ENCODE results near the gene PDC. TPM values are rescaled to one million over a fixed set of nuclear protein-coding genes. Genes with fewer than 3 reads are reported as not detected.

Gene PDC
- total RNA-seq, 2 donors from 2014 or later, result not detected

GRCh38 chr1:186426118-186426517, 34.8 kb downstream of the PDC start:
- no peaks in the 10 kb centered on the region for H3K36me3 Mint-ChIP-seq (ENCODE audit: low read depth)
- Histone ChIP-seq H3K27me3 (ENCODE audit: control insufficient read depth, insufficient read depth, low read length, poor library complexity, severe bottlenecking) (no peaks in the 10 kb centered on the region), H3K9me3 (ENCODE audit: control insufficient read depth, low read length) (no peaks in the 10 kb centered on the region), H3K27ac (ENCODE audit: low read depth, low read length) (no peak overlapping the region), H3K9ac (ENCODE audit: extremely low read depth, low read length, poor library complexity, severe bottlenecking) (no peak overlapping the region), H3K36me3 (ENCODE audit: control insufficient read depth, insufficient read depth, low read length) (no peaks in the 10 kb centered on the region), H3K4me1 (ENCODE audit: control insufficient read depth, insufficient read depth, low read length) (no peaks in the 10 kb centered on the region), H3K4me3 (ENCODE audit: low read length) (no peak overlapping the region)
- no peak for DNase-seq
- WGBS, 2 experiments (ENCODE audit: insufficient coverage in 1 of 2, insufficient read length in 1 of 2), result 85 to 100% methylated on average over 2 to 3 of the region's 3 CpGs
- H3K27ac Mint-ChIP-seq, result no peak overlapping the region
- H3K4me1 Mint-ChIP-seq, result no peaks in the 10 kb centered on the region
- no peaks in the 10 kb centered on the region for H3K27me3 Mint-ChIP-seq (ENCODE audit: insufficient read depth)
- no peak overlapping the region for H3K4me3 Mint-ChIP-seq
- TF ChIP-seq CTCF (conservative IDR thresholded peaks at IDR 0.05), result no peak
- H3K9me3 Mint-ChIP-seq, result no peaks in the 10 kb centered on the region

GRCh38 chr1:186424539-186424938, 36.4 kb downstream of the PDC start:
- Histone ChIP-seq H3K36me3 (ENCODE audit: control insufficient read depth, insufficient read depth, low read length) (peaks cover 13% of the 10 kb centered on the region), H3K27me3 (ENCODE audit: control insufficient read depth, insufficient read depth, low read length, poor library complexity, severe bottlenecking) (no peaks in the 10 kb centered on the region), H3K9ac (ENCODE audit: extremely low read depth, low read length, poor library complexity, severe bottlenecking) (no peak overlapping the region), H3K27ac (ENCODE audit: low read depth, low read length) (no peak overlapping the region), H3K9me3 (ENCODE audit: control insufficient read depth, low read length) (no peaks in the 10 kb centered on the region), H3K4me1 (ENCODE audit: control insufficient read depth, insufficient read depth, low read length) (no peaks in the 10 kb centered on the region), H3K4me3 (ENCODE audit: low read length) (no peak overlapping the region)
- WGBS, 2 experiments (ENCODE audit: insufficient coverage in 1 of 2, insufficient read length in 1 of 2), result 80 to 92% methylated on average over 1 to 2 of the region's 2 CpGs
- Mint-ChIP-seq H3K9me3 (no peaks in the 10 kb centered on the region), H3K4me1 (no peaks in the 10 kb centered on the region), H3K36me3 (ENCODE audit: low read depth) (peaks cover 3% of the 10 kb centered on the region), H3K4me3 (no peak overlapping the region), H3K27me3 (ENCODE audit: insufficient read depth) (no peaks in the 10 kb centered on the region), H3K27ac (no peak overlapping the region)
- TF ChIP-seq CTCF (conservative IDR thresholded peaks at IDR 0.05), result no peak
- no peak for DNase-seq

GRCh38 chr1:186421446-186421845, 39.5 kb downstream of the PDC start:
- H3K36me3 Mint-ChIP-seq (ENCODE audit: low read depth), result peaks cover 16% of the 10 kb centered on the region

More at GRCh38 chr1:186421446-186421845, 39.5 kb downstream of the PDC start:
- Histone ChIP-seq H3K36me3 (ENCODE audit: control insufficient read depth, insufficient read depth, low read length) (peaks cover 34% of the 10 kb centered on the region), H3K4me3 (ENCODE audit: low read length) (no peak overlapping the region), H3K9me3 (ENCODE audit: control insufficient read depth, low read length) (no peaks in the 10 kb centered on the region), H3K4me1 (ENCODE audit: control insufficient read depth, insufficient read depth, low read length) (no peaks in the 10 kb centered on the region), H3K27me3 (ENCODE audit: control insufficient read depth, insufficient read depth, low read length, poor library complexity, severe bottlenecking) (no peaks in the 10 kb centered on the region), H3K9ac (ENCODE audit: extremely low read depth, low read length, poor library complexity, severe bottlenecking) (no peak overlapping the region), H3K27ac (ENCODE audit: low read depth, low read length) (no peak overlapping the region)
- no peak overlapping the region for H3K4me3 Mint-ChIP-seq
- DNase-seq, result no peak
- peak overlapping the region; percentile 55 for H3K27ac Mint-ChIP-seq
- TF ChIP-seq CTCF (conservative IDR thresholded peaks at IDR 0.05), result no peak
- H3K4me1 Mint-ChIP-seq, result no peaks in the 10 kb centered on the region
- H3K9me3 Mint-ChIP-seq, result no peaks in the 10 kb centered on the region
- H3K27me3 Mint-ChIP-seq (ENCODE audit: insufficient read depth), result no peaks in the 10 kb centered on the region
- 92 to 95% methylated on average over 6 of the region's 6 CpGs for WGBS, 2 experiments (ENCODE audit: insufficient coverage in 1 of 2, insufficient read length in 1 of 2)
